Transverse colon (tissue), 4 donors: ENCODE data around the gene CCND2.
"Not testable (repeated sequence)": the region's sequence is repeated elsewhere in the genome, so short reads cannot be mapped to it uniquely, and the experiment has no call there.

Experiments used
- EP300 ChIP-seq: sonication (generic); formaldehyde crosslinking; IDR thresholded peaks from one replicate; pipeline ENCODE4 v1.6.1; 2017; ENCODE audit warnings: antibody characterized with exemption, low read depth
- POLR2AphosphoS5 ChIP-seq, 3 donors: sonication (generic); formaldehyde crosslinking; IDR thresholded peaks; one replicate each; pipeline ENCODE4 v1.6.1; 2016; ENCODE audit warnings: antibody characterized with exemption in 3 of 3
- TF ChIP-seq, protein P1 (sequence below), 5 experiments: fragments of 200-600 bp in 3 of 5; fragments of 450-650 bp in 2 of 5; sonication (generic) in 3 of 5; IDR thresholded peaks; 1 replicate in 2 of 5; 2 replicates in 3 of 5; pipeline ENCODE4 v1.5.1; 2016 to 2017; ENCODE audit warnings: antibody characterized with exemption in 5 of 5, inconsistent platforms in 3 of 5, mild to moderate bottlenecking in 2 of 5, moderate library complexity in 1 of 5

DNA sequence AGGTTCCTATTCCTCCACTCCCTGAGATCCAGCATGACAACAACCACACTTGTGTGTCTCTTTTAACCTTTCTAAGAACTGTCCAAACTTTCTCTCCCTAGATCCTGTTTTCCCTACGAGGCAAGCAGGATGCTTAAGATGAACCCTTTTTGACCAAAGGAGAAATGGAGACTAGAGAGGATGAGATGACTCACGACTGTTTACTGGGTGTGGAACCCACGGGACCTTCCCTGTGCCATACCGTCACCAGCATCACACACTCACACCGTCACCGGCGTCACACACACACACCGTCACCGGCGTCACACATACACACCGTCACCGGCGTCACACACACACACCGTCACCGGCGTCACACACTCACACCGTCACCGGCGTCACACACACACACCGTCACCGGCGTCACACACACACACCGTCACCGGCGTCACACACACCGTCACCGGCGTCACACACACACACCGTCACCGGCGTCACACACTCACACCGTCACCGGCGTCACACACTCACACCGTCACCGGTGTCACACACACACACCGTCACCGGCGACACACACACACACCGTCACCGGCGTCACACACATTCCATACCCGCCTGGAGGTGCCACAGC, 30.0 kb upstream of the CCND2 start:
- TF ChIP-seq EP300; POLR2AphosphoS5 (IDR thresholded peaks at IDR 0.05): not testable (repeated sequence)
- TF ChIP-seq, protein P1, sequence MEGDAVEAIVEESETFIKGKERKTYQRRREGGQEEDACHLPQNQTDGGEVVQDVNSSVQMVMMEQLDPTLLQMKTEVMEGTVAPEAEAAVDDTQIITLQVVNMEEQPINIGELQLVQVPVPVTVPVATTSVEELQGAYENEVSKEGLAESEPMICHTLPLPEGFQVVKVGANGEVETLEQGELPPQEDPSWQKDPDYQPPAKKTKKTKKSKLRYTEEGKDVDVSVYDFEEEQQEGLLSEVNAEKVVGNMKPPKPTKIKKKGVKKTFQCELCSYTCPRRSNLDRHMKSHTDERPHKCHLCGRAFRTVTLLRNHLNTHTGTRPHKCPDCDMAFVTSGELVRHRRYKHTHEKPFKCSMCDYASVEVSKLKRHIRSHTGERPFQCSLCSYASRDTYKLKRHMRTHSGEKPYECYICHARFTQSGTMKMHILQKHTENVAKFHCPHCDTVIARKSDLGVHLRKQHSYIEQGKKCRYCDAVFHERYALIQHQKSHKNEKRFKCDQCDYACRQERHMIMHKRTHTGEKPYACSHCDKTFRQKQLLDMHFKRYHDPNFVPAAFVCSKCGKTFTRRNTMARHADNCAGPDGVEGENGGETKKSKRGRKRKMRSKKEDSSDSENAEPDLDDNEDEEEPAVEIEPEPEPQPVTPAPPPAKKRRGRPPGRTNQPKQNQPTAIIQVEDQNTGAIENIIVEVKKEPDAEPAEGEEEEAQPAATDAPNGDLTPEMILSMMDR (IDR thresholded peaks at IDR 0.05), result not testable (repeated sequence)
